GM10266 (cell line): ENCODE results near the gene ETS1.

Source experiments
- DNase-seq: peaks from one replicate; pipeline ENCODE4 v3.0.0; 2012; ENCODE audit errors: extremely low spot score
- CTCF ChIP-seq: IDR thresholded peaks from 2 replicates; pipeline ENCODE4 v1.5.1; 2012; ENCODE audit warnings: mild to moderate bottlenecking, low read depth; ENCODE audit not compliant: control insufficient read depth, insufficient read depth; ENCODE audit errors: missing control alignments

The ETS1 gene

DNA sequence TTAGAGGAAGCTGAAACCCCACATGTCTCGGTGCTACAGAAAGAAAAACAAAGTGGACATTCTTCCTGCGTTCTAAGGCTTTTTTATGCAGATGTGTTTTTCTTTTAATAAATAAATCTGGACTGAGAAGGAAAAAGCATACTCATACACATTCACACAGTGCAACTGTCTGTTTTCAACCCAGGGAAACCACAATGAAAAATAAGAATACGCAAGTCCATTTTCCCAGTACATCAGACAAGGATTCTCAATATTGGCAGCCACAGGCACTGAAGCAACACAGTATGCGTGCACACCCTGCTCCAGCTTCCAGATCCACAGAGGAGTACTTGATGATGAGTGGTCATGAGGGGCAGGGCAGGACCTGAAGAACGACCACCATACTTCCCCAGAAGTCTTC lies 86.9 kb downstream of the ETS1 start:
- TF ChIP-seq CTCF = no peak
- no peak for DNase-seq

DNA sequence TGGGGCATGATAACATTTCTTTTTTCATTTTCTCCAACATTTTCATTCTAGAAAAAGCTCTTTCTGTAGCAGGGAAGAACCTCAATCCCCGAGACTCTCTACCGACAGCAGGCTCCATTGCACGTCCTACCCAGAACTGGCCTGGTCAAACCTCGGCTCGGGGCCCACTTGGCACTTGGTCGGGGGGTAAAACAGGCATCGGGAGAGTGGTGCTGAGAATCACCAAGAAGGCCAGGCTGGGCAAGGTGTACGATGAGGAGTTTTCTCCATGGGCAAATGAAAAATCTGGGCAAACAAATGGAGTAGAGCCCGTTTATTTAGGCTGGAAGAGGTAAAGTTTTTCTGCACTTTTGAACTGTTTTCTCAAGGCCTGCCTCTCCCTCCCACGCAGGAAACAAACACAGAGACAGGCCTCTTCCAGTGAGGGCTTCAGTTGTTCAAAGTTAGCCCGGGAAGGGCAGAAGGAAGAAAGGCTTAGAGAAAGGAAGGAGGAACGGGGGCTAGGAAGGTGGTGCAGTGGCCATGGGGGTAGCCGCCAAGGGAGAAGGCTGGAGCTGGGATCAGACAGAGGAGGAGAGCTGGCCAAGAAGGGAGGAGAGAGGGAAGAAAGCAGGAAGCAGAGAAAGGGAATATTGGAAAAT lies 87.6 kb downstream of the ETS1 start:
- TF ChIP-seq CTCF = no peak
- no peak for DNase-seq

DNA sequence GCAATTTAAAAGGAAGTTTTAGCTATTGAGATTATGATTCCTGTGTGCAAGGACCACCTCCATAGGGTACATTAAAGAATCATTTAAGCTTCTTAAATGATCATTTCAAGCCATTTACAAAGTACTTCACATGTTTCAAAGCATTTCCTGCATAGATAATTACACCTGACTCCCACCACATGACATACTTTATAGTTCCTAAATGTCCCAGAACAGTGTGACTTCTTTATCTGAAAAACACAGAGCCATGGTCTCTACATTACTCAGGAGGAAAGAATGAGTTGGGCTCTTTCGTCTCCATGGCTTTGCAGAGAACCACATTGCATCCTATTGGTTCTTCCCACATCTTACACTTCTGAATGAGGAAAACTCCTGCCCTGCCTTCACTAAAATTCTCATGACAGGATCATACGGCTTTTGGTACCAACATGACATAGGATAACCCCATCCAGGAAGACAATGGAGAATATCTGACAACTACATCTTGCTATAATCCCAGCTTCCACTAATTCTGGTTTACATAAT lies 88.6 kb downstream of the ETS1 start:
- TF ChIP-seq CTCF = no peak
- no peak for DNase-seq

DNA sequence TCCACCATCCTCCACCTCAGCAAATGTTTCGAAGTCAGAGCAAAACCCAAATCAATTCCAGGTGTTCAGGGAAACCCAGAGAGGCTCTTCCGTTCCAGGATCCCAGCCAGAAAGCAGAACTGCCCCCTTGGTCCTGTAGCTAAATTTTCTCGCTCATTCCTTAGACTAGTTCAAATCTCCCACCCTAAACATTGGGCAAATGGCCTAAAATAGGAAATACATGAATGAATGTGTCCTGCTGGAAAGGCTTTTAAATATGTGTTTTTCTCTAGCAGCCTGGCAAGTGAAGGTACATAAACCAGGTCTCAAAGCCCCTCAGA lies 89.6 kb downstream of the ETS1 start:
- DNase-seq = no peak
- no peak for TF ChIP-seq CTCF

DNA sequence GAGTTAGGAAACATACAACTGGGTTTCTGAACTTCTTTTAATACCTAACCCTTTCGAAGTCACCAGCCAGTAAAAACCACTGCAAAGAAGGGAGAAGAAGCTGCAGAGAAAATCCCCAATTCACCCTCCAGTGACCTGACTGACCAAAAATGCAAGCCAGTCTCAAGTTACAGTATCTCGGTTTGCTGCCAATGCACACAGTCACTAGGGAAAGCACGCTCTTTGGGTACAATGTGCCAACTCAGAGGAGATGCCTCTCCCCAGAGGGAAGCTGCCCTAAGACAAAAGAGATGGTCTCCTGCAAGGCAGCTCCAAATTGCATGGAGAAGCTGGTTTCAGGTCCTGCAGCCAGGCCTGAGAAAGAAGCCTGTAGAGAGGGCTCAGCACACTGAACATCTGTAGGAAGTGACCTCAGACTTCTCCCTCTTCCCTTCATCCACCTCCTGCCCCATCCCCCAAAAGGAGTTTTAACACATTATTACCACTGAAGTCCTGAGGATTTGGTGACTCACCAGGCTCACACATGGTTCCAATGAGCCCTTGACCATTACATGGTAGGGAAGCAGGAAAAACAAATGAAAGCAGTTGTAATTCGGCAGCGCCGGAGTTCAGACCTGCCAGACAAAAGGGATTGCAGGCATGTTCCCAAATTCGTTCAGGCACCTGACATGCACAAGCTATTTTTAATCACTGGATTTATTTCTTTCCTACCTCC lies 90.1 kb downstream of the ETS1 start:
- TF ChIP-seq CTCF = no peak
- DNase-seq = peak; percentile 31

DNA sequence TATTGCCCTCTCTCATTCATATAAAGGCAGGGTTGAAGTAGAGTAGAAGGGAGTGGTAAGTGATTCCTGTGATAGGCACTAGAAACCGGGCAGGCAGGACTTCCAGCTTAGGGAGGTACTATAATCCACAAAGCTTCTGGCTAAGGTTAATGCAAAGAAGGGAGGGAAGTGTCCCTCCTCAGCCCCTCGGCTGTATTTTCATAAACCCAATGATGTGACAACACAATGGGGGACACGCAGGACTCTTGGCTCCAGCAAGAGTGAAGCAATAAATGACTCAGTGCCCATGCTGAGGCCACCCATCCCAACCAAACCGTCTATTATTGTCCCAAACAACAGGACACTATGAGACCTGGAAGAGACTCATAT lies 90.7 kb downstream of the ETS1 start:
- DNase-seq = no peak
- no peak for TF ChIP-seq CTCF

DNA sequence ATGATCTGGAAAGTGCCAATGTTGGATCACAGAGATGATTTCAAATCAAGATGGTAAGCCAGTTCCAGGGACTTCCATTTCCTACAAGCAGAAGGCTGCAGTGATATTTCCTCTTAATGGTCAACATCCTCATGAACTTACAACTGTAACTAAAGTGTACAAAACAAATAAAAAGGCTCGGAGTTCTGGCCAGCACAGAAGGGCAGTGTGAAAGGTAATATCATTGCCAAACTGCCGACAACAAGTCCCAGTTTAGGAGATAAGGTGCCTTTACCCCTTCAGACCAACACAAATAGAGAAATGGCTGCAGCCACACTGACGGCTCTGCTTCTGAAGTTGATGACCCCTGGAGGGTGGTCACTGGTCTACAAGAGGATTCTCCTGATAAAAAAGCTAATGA lies 91.1 kb downstream of the ETS1 start:
- no peak for DNase-seq

More for the DNA sequence above, 91.1 kb downstream of the ETS1 start:
- no peak for TF ChIP-seq CTCF
